ENCODE results near the gene GSN. TPM values are rescaled to one million over a fixed set of nuclear protein-coding genes. Genes with fewer than 3 reads are reported as not detected.

The GSN gene
- polyA plus RNA-seq, 1 of the 3 experiments (the other 2 are of a cell fraction): 168 TPM

DNA sequence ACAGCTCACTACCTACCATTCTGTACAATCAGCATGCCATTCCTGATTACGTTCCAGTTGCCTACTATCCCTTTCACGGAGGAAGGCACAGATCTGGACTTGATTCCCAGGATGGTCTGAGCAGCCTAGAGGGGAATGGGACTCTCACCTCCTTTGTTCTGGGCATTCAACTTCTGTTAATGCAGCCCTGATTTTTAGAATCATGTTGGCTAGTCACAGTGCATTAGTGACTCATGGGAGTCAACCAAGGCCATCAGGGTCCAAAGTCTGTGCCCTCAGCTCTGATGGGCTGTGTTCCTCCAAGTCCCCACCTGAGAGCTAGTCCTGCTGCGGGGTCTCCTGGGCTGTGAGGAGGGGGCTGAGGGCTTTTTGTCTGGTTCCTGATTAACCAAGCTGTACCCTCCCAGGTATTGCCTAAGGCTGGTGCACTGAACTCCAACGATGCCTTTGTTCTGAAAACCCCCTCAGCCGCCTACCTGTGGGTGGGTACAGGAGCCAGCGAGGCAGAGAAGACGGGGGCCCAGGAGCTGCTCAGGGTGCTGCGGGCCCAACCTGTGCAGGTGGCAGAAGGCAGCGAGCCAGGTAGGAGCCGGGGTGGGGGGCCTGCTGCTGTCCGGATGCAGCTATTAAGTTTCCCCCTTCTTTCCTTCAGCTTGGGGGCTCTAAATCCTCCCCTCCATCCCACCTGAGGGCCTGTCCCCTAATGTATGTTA, 59.1 kb downstream of the GSN start (continued):
- TF ChIP-seq, protein P1, sequence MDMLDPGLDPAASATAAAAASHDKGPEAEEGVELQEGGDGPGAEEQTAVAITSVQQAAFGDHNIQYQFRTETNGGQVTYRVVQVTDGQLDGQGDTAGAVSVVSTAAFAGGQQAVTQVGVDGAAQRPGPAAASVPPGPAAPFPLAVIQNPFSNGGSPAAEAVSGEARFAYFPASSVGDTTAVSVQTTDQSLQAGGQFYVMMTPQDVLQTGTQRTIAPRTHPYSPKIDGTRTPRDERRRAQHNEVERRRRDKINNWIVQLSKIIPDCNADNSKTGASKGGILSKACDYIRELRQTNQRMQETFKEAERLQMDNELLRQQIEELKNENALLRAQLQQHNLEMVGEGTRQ (IDR thresholded peaks at IDR 0.05; ENCODE audit: borderline replicate concordance, low read depth, low read length): no peak
- TF ChIP-seq, protein P2, sequence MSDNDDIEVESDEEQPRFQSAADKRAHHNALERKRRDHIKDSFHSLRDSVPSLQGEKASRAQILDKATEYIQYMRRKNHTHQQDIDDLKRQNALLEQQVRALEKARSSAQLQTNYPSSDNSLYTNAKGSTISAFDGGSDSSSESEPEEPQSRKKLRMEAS (IDR thresholded peaks at IDR 0.05; ENCODE audit: low read depth): no peak
- TF ChIP-seq TCF12 (IDR thresholded peaks at IDR 0.05): no peak
- TF ChIP-seq NFIC (IDR thresholded peaks at IDR 0.05; ENCODE audit: borderline replicate concordance): no peak
- TF ChIP-seq EZH2phosphoT487 (IDR thresholded peaks at IDR 0.05; ENCODE audit: borderline replicate concordance, low read depth): no peak
- no peak for TF ChIP-seq MEF2A (IDR thresholded peaks at IDR 0.05; ENCODE audit: borderline replicate concordance, low read depth)
- TF ChIP-seq FOXM1 (IDR thresholded peaks at IDR 0.05; ENCODE audit: low read depth): no peak
- TF ChIP-seq, protein P3, sequence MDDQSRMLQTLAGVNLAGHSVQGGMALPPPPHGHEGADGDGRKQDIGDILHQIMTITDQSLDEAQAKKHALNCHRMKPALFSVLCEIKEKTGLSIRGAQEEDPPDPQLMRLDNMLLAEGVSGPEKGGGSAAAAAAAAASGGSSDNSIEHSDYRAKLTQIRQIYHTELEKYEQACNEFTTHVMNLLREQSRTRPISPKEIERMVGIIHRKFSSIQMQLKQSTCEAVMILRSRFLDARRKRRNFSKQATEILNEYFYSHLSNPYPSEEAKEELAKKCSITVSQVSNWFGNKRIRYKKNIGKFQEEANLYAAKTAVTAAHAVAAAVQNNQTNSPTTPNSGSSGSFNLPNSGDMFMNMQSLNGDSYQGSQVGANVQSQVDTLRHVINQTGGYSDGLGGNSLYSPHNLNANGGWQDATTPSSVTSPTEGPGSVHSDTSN (IDR thresholded peaks at IDR 0.05): no peak
- no peak for TF ChIP-seq GATA2 (CRISPR knock-in tag; IDR thresholded peaks at IDR 0.05)
- no peak for TF ChIP-seq FOXJ3 (CRISPR knock-in tag; IDR thresholded peaks at IDR 0.05)
- no peak for TF ChIP-seq RFX5 (IDR thresholded peaks at IDR 0.05; ENCODE audit: low read length)

DNA sequence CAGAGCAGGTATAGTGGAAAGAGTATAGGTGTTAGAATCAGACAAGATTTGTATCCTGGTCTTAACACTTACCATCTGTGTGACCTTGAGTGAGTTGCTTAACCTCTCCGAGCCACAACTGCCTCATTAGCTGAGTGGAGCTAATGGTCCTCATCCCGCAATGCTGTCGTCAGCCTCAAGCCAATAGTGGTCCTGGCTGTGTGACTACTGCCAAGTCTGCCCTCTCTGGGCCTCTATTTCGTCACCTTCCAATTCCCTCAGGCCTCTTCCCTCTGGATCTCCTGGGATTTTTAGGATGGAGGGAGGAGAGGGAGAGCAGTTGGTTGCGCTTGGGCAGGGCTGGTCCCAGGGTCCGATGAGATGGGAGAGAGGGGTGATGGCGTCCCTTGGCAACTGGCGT, 60.5 kb downstream of the GSN start:
- H3K27me3 ChIP-seq (ENCODE audit: insufficient read depth): no peaks in the 10 kb centered on the region
- no peak overlapping the region for H3K9ac ChIP-seq
- peaks cover 52 to 66% of the 10 kb centered on the region in 2 experiments for H3K36me3 ChIP-seq (replicated peaks in 1 of 2; ENCODE audit: control insufficient read depth in 1 of 2, insufficient read depth in 2 of 2, low read length in 1 of 2)
- no peak overlapping the region for H3K4me3 ChIP-seq (ENCODE audit: low read depth in 2 of 2, low read length in 1 of 2)
- H3K79me2 ChIP-seq (ENCODE audit: insufficient read depth): no peaks in the 10 kb centered on the region
- no peaks in the 10 kb centered on the region for H3K9me2 ChIP-seq
- H3K4me1 ChIP-seq (ENCODE audit: control insufficient read depth in 1 of 2, insufficient read depth in 2 of 2, low read depth in 1 of 2, low read length in 1 of 2): peaks cover 0 to 5% of the 10 kb centered on the region in 2 experiments; a peak in 1 of 4 replicates
- peaks cover 3% of the 10 kb centered on the region for H3F3A ChIP-seq (replicated peaks; ENCODE audit: insufficient read depth)
- DNase-seq: no peak
- WGBS (ENCODE audit: low lambda C conversion rate): 81% methylated on average over 8 of the region's 8 CpGs
- H3K4me2 ChIP-seq: no peak overlapping the region
- no peaks in the 10 kb centered on the region for H4K20me1 ChIP-seq (ENCODE audit: insufficient read depth)
- TF ChIP-seq TCF12 (IDR thresholded peaks at IDR 0.05) (no peak), EZH2phosphoT487 (IDR thresholded peaks at IDR 0.05; ENCODE audit: borderline replicate concordance, low read depth) (no peak), FOXJ3 (CRISPR knock-in tag; IDR thresholded peaks at IDR 0.05) (no peak), TAF1 (IDR thresholded peaks at IDR 0.05; ENCODE audit: borderline replicate concordance, low read depth, low read length) (no peak), RFX5 (IDR thresholded peaks at IDR 0.05; ENCODE audit: low read length) (no peak), MEF2A (IDR thresholded peaks at IDR 0.05; ENCODE audit: borderline replicate concordance, low read depth) (no peak), NRF1 (IDR thresholded peaks at IDR 0.05; ENCODE audit: low read depth, low read length) (no peak), NFIC (IDR thresholded peaks at IDR 0.05; ENCODE audit: borderline replicate concordance) (no peak), EP300 (IDR thresholded peaks at IDR 0.05; ENCODE audit: borderline replicate concordance in 1 of 2, low read depth in 1 of 2, low read length in 1 of 2) (no peak), JUND (IDR thresholded peaks at IDR 0.05) (no peak)
- TF ChIP-seq, protein P2 (IDR thresholded peaks at IDR 0.05; ENCODE audit: low read depth): no peak
- TF ChIP-seq, protein P3 (IDR thresholded peaks at IDR 0.05): no peak
- TF ChIP-seq, protein P4, sequence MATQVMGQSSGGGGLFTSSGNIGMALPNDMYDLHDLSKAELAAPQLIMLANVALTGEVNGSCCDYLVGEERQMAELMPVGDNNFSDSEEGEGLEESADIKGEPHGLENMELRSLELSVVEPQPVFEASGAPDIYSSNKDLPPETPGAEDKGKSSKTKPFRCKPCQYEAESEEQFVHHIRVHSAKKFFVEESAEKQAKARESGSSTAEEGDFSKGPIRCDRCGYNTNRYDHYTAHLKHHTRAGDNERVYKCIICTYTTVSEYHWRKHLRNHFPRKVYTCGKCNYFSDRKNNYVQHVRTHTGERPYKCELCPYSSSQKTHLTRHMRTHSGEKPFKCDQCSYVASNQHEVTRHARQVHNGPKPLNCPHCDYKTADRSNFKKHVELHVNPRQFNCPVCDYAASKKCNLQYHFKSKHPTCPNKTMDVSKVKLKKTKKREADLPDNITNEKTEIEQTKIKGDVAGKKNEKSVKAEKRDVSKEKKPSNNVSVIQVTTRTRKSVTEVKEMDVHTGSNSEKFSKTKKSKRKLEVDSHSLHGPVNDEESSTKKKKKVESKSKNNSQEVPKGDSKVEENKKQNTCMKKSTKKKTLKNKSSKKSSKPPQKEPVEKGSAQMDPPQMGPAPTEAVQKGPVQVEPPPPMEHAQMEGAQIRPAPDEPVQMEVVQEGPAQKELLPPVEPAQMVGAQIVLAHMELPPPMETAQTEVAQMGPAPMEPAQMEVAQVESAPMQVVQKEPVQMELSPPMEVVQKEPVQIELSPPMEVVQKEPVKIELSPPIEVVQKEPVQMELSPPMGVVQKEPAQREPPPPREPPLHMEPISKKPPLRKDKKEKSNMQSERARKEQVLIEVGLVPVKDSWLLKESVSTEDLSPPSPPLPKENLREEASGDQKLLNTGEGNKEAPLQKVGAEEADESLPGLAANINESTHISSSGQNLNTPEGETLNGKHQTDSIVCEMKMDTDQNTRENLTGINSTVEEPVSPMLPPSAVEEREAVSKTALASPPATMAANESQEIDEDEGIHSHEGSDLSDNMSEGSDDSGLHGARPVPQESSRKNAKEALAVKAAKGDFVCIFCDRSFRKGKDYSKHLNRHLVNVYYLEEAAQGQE (IDR thresholded peaks at IDR 0.05; ENCODE audit: low read depth, low read length): no peak
- H3K9me3 ChIP-seq: no peaks in the 10 kb centered on the region
- no peak overlapping the region for H3K27ac ChIP-seq (ENCODE audit: low read depth in 2 of 2, low read length in 1 of 2)
- POLR2A ChIA-PET: no interaction called here
- no peak overlapping the region for H2AFZ ChIP-seq (ENCODE audit: low read depth)
- CTCF ChIA-PET: interaction anchor here (1.0 to 3.0 kb wide), 3 partner anchors 9 to 72 kb away, joined by 3 to 15 read pairs (median 6); no protein-coding TSS in a partner anchor
